Liver (tissue), 9 donors: ENCODE data around the gene DNAH10. TPM values are rescaled to one million over a fixed set of nuclear protein-coding genes. Genes with fewer than 3 reads are reported as not detected.

ENCODE experiments used
- DNase-seq: peaks from one replicate; pipeline ENCODE4 v3.0.0-alpha.2; 2017; ENCODE audit warnings: low spot score
- H3K27ac ChIP-seq, 2 donors: one replicate each; pipeline ENCODE4 v1.7.0; 2013; ENCODE audit warnings: inconsistent platforms in 2 of 2, low read length in 2 of 2, control low read depth in 1 of 2, low read depth in 1 of 2, mild to moderate bottlenecking in 1 of 2
- H3K27me3 ChIP-seq, 4 donors: one replicate each; pipeline versions ENCODE4 v1.6.1 to v1.7.0; 2013; ENCODE audit warnings: low read length in 3 of 4, inconsistent platforms in 1 of 4, mild to moderate bottlenecking in 1 of 4, moderate library complexity in 1 of 4; ENCODE audit not compliant: control insufficient read depth in 4 of 4, insufficient read depth in 4 of 4
- H3K36me3 ChIP-seq, 4 donors: one replicate each; pipeline versions ENCODE4 v1.6.1 to v1.7.0; 2013; ENCODE audit warnings: low read length in 3 of 4, mild to moderate bottlenecking in 3 of 4, low read depth in 1 of 4, moderate library complexity in 1 of 4; ENCODE audit not compliant: control insufficient read depth in 4 of 4, insufficient read depth in 3 of 4
- H3K4me1 ChIP-seq, 4 donors: one replicate each; pipeline versions ENCODE4 v1.6.1 to v1.7.0; 2013; ENCODE audit warnings: low read length in 3 of 4, mild to moderate bottlenecking in 3 of 4, moderate library complexity in 1 of 4; ENCODE audit not compliant: control insufficient read depth in 4 of 4, insufficient read depth in 4 of 4
- H3K4me3 ChIP-seq, 3 donors: one replicate each; pipeline versions ENCODE4 v1.6.1 to v1.7.0; 2013; ENCODE audit warnings: low read length in 3 of 3, control low read depth in 1 of 3, low read depth in 1 of 3, mild to moderate bottlenecking in 1 of 3
- H3K9ac ChIP-seq, 2 donors: one replicate each; pipeline ENCODE4 v1.7.0; 2013; ENCODE audit warnings: low read length in 2 of 2, mild to moderate bottlenecking in 2 of 2, moderate library complexity in 2 of 2, control low read depth in 1 of 2, low read depth in 1 of 2
- H3K9me3 ChIP-seq, 4 donors: one replicate each; pipeline versions ENCODE4 v1.6.1 to v1.7.0; 2013; ENCODE audit warnings: low read length in 3 of 4; ENCODE audit not compliant: control insufficient read depth in 4 of 4
- FOXA1 ChIP-seq: IDR thresholded peaks from 2 replicates; pipeline ENCODE4 v1.6.1; 2016; ENCODE audit warnings: antibody characterized with exemption
- FOXA2 ChIP-seq: IDR thresholded peaks from 2 replicates; pipeline ENCODE4 v1.6.1; 2016; ENCODE audit warnings: antibody characterized with exemption
- GABPA ChIP-seq, 2 donors: IDR thresholded peaks in 1 of 2; conservative IDR thresholded peaks in 1 of 2; 2 replicates each; pipeline ENCODE4 v1.6.1; 2016; ENCODE audit warnings: antibody characterized with exemption in 2 of 2, mild to moderate bottlenecking in 1 of 2, moderate library complexity in 1 of 2
- HNF4A ChIP-seq, 2 donors: conservative IDR thresholded peaks; 2 replicates each; pipeline ENCODE4 v1.6.1; 2016; ENCODE audit warnings: antibody characterized with exemption in 2 of 2, mild to moderate bottlenecking in 2 of 2
- HNF4G ChIP-seq: IDR thresholded peaks from 2 replicates; pipeline ENCODE4 v1.6.1; 2016; ENCODE audit warnings: antibody characterized with exemption
- NR2F2 ChIP-seq: IDR thresholded peaks from 2 replicates; pipeline ENCODE4 v1.6.1; 2016; ENCODE audit warnings: antibody characterized with exemption
- RAD21 ChIP-seq, 2 donors: IDR thresholded peaks; 2 replicates each; pipeline ENCODE4 v1.6.1; 2016; ENCODE audit warnings: antibody characterized with exemption in 2 of 2, mild to moderate bottlenecking in 2 of 2
- RXRA ChIP-seq, 2 donors: IDR thresholded peaks; 2 replicates each; pipeline ENCODE4 v1.6.1; 2017 to 2018; ENCODE audit warnings: antibody characterized with exemption in 2 of 2, mild to moderate bottlenecking in 1 of 2
- SP1 ChIP-seq: IDR thresholded peaks from 2 replicates; pipeline ENCODE4 v1.6.1; 2018; ENCODE audit warnings: antibody characterized with exemption, mild to moderate bottlenecking
- TAF1 ChIP-seq: conservative IDR thresholded peaks from 2 replicates; pipeline ENCODE4 v1.6.1; 2016; ENCODE audit warnings: antibody characterized with exemption, mild to moderate bottlenecking
- WGBS: extraction: QIAGEN DNeasy Blood & Tissue Kit; methylation state at CpG from one replicate; pipeline ENCODE4 v1.1.7; 2013; 5-methylcytosine and 5-hydroxymethylcytosine counted together
- polyA plus RNA-seq, 2 donors: library from polyadenylated mRNA; stranded (reverse) in 1 of 2; unstranded in 1 of 2; fragments of 200-250 nt in 1 of 2; fragments of >200 nt in 1 of 2; fragmentation: Nextera tagmentation in 1 of 2; extraction: Ambion mirVana in 1 of 2; gene quantifications; one replicate each; pipeline versions ENCODE4 v1.2.1 to v1.2.3, GENCODE V29; 2013 to 2015
- total RNA-seq, 2 donors: library from RNA; depleted of rRNA; stranded (reverse); fragments of >200 nt; gene quantifications; one replicate each; pipeline ENCODE4 v1.2.3, GENCODE V29; 2014
- TF ChIP-seq, protein P1 (sequence below): IDR thresholded peaks from 2 replicates; pipeline ENCODE4 v1.6.1; 2016; ENCODE audit warnings: antibody characterized with exemption
- TF ChIP-seq, protein P2 (sequence below): fragments of 150-350 bp; IDR thresholded peaks from 2 replicates; pipeline ENCODE4 v1.5.1; 2017; ENCODE audit warnings: improper control_type of control experiment, low read depth, low read length; ENCODE audit not compliant: missing input control
- TF ChIP-seq, protein P3 (sequence below): IDR thresholded peaks from 2 replicates; pipeline ENCODE4 v1.6.1; 2016; ENCODE audit warnings: antibody characterized with exemption, mild to moderate bottlenecking
- donor health status: healthy.
- donor health status: healthy.
- donor health status: healthy.
- donor health status: healthy.
- donor health status: healthy.

DNAH10 gene
- total and polyA plus RNA-seq, 4 donors, result 0.05 to 0.47 (median 0.07) TPM

DNA sequence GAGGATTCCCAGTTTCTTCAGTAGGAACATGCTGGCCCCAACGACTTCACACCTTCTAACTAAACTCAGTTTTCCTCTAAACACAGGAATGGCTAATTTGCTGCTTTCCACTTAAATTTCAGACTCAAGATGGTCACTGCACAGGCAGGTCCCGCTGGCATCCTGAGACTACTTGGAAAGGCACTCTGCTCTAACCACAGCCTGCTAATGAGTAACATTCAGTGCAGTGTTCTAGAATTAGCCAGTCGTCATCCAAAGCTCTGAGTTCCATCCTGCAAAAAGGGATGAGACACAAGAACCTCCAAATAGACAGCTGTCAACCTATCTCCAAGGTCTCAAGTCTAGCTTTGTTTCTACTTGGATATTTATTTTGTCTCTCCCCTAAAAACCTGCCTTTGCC lies 204.5 kb downstream of the DNAH10 start (continued):
- TF ChIP-seq FOXA1 (no peak), RAD21 (IDR thresholded peaks at IDR 0.05) (no peak), NR2F2 (no peak), TAF1 (no peak), HNF4A (conservative IDR thresholded peaks at IDR 0.05) (no peak), FOXA2 (no peak), HNF4G (no peak)
- TF ChIP-seq, protein P1, sequence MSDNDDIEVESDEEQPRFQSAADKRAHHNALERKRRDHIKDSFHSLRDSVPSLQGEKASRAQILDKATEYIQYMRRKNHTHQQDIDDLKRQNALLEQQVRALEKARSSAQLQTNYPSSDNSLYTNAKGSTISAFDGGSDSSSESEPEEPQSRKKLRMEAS, result no peak

DNA sequence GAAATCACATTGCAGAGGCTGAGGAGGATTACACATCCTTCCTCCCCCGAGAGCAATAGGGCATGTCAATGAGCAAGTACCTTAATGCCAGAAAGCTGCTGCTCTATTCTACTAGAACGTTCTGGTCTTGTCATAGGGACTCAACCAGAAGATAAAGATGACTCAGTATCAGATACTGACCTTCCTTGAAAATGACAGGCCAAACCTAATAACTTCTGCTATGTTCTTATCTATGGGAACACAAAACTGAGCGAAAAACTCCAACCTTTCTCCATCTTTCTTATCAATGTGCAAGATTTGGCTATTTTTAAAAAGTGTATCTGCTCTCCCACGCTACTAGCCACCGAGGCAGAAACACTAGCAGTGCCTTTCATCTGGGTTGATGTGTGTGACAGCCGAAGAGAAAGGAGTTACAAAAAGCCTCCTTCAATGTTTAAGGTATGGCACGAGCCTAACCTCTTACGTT lies 205.1 kb downstream of the DNAH10 start:
- 89% methylated on average over 8 of the region's 8 CpGs for WGBS
- H3K27me3 ChIP-seq, result no peaks in the 10 kb centered on the region
- DNase-seq, result no peak
- H3K9ac ChIP-seq, result no peak overlapping the region
- H3K4me1 ChIP-seq, result peaks cover 0 to 28% (median 13%) of the 10 kb centered on the region in 4 donors
- TF ChIP-seq, protein P2, sequence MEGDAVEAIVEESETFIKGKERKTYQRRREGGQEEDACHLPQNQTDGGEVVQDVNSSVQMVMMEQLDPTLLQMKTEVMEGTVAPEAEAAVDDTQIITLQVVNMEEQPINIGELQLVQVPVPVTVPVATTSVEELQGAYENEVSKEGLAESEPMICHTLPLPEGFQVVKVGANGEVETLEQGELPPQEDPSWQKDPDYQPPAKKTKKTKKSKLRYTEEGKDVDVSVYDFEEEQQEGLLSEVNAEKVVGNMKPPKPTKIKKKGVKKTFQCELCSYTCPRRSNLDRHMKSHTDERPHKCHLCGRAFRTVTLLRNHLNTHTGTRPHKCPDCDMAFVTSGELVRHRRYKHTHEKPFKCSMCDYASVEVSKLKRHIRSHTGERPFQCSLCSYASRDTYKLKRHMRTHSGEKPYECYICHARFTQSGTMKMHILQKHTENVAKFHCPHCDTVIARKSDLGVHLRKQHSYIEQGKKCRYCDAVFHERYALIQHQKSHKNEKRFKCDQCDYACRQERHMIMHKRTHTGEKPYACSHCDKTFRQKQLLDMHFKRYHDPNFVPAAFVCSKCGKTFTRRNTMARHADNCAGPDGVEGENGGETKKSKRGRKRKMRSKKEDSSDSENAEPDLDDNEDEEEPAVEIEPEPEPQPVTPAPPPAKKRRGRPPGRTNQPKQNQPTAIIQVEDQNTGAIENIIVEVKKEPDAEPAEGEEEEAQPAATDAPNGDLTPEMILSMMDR, result no peak
- TF ChIP-seq HNF4G, result no peak
- TF ChIP-seq GABPA (IDR thresholded peaks at IDR 0.05 in 1 of 2, conservative IDR thresholded peaks at IDR 0.05 in 1 of 2), result no peak
- TF ChIP-seq HNF4A (conservative IDR thresholded peaks at IDR 0.05), result no peak
- no peak for TF ChIP-seq RXRA (IDR thresholded peaks at IDR 0.05)
- H3K4me3 ChIP-seq, result no peak overlapping the region
- no peaks in the 10 kb centered on the region for H3K36me3 ChIP-seq
- H3K9me3 ChIP-seq, result no peaks in the 10 kb centered on the region
- H3K27ac ChIP-seq, result no peak overlapping the region

DNA sequence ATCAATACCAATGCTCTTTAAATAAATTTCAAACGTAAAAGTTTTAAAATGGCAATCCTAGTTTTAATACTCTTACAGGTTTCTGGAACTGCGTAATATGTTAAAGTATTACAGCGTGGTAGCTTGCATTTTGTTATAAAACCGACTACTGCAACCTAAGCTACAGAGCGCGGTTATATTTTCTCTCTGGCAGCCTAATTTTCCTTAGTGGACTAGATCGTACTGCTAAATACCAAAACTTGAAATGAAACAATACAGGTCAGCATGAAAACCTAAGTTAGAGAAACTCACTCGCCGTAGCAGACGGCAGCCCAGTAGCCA lies 209.3 kb downstream of the DNAH10 start:
- no peak for TF ChIP-seq FOXA1
- peak; percentile 58 for TF ChIP-seq TAF1
- TF ChIP-seq SP1, result peak; percentile 6
- Histone ChIP-seq H3K4me1 (peaks cover 0 to 24% (median 16%) of the 10 kb centered on the region in 4 donors), H3K9me3 (no peaks in the 10 kb centered on the region), H3K36me3 (no peaks in the 10 kb centered on the region), H3K4me3 (peak overlapping the region; percentile 83 to 100 (median 89)), H3K27me3 (no peaks in the 10 kb centered on the region), H3K9ac (peak overlapping the region; percentile 74 to 76), H3K27ac (peak overlapping the region; percentile 82 to 92)
- DNase-seq, result no peak
- WGBS, result 10% methylated on average over 10 of the region's 10 CpGs

DNA sequence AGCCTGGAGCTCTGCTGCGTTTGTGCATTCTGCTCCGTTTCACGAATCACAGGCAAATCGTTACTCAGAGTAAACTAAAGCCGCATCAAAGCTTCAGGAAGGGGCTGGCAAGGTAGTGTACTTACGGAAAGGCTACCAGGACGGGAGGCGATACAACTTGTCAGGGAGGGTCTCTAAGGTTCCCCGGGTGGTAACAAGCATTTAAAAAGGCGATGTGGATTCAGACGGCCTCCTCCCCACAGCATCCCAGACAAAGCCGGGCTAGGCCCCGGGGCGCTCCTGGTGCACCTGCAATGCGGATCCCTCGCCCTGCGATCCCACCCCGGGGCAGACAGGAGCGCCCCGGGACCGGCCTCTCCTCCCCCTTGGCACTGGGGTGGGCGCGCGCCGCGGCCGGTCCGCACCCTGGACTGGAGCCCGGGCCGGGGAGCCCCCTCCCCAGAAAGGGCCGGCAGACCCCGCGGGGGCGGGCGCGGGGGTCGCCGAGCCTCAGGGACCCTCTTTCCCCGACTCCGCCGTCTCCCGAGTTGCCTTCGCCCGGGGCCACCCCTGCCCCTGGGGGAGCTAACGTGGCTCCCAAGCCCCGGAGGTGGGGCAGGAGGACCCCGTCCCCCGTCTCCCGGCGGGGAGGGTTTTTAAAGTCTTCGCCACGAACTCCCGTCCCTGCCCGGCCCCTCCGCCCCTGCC lies 209.8 kb downstream of the DNAH10 start:
- 1% methylated on average over 55 of the region's 55 CpGs for WGBS
- Histone ChIP-seq H3K4me3 (peak overlapping the region; percentile 83 to 100 (median 89)), H3K9me3 (no peaks in the 10 kb centered on the region), H3K36me3 (no peaks in the 10 kb centered on the region), H3K27ac (peak overlapping the region; percentile 82 to 92), H3K9ac (peak overlapping the region; percentile 74 to 76), H3K4me1 (peaks cover 0 to 24% (median 16%) of the 10 kb centered on the region in 4 donors), H3K27me3 (no peaks in the 10 kb centered on the region)
- TF ChIP-seq NR2F2 (no peak), HNF4A (conservative IDR thresholded peaks at IDR 0.05) (peak in 1 of 2 donors; percentile 8), RAD21 (IDR thresholded peaks at IDR 0.05) (peak in 1 of 2 donors; percentile 25), GABPA (IDR thresholded peaks at IDR 0.05 in 1 of 2, conservative IDR thresholded peaks at IDR 0.05 in 1 of 2) (no peak)
- TF ChIP-seq, protein P3, sequence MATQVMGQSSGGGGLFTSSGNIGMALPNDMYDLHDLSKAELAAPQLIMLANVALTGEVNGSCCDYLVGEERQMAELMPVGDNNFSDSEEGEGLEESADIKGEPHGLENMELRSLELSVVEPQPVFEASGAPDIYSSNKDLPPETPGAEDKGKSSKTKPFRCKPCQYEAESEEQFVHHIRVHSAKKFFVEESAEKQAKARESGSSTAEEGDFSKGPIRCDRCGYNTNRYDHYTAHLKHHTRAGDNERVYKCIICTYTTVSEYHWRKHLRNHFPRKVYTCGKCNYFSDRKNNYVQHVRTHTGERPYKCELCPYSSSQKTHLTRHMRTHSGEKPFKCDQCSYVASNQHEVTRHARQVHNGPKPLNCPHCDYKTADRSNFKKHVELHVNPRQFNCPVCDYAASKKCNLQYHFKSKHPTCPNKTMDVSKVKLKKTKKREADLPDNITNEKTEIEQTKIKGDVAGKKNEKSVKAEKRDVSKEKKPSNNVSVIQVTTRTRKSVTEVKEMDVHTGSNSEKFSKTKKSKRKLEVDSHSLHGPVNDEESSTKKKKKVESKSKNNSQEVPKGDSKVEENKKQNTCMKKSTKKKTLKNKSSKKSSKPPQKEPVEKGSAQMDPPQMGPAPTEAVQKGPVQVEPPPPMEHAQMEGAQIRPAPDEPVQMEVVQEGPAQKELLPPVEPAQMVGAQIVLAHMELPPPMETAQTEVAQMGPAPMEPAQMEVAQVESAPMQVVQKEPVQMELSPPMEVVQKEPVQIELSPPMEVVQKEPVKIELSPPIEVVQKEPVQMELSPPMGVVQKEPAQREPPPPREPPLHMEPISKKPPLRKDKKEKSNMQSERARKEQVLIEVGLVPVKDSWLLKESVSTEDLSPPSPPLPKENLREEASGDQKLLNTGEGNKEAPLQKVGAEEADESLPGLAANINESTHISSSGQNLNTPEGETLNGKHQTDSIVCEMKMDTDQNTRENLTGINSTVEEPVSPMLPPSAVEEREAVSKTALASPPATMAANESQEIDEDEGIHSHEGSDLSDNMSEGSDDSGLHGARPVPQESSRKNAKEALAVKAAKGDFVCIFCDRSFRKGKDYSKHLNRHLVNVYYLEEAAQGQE, result no peak
- peak; percentile 43 for DNase-seq
